HL-60 (cell line): ENCODE results near the gene PCDH18.

ENCODE experiments used
- DNase-seq, 2 experiments: peaks; one replicate each; pipeline ENCODE4 v3.0.0-alpha.2; 2010 to 2020; ENCODE audit warnings: low read depth in 1 of 2, low spot score in 1 of 2
- H3K27ac ChIP-seq: fragments of 250-450 bp; sonication (Bioruptor Pico); replicated peaks from 2 replicates; pipeline ENCODE4 v1.5.1; 2020; ENCODE audit warnings: mild to moderate bottlenecking, moderate library complexity
- H3K27me3 ChIP-seq: fragments of 250-450 bp; sonication (Bioruptor Pico); 2 replicates; pipeline ENCODE4 v1.5.1; 2021; ENCODE audit warnings: mild to moderate bottlenecking, moderate library complexity; ENCODE audit not compliant: insufficient read depth, poor library complexity, severe bottlenecking
- H3K4me3 ChIP-seq: replicated peaks from 2 replicates; pipeline ENCODE4 v1.5.1; 2011; ENCODE audit warnings: mild to moderate bottlenecking, control low read depth, low read length; ENCODE audit not compliant: insufficient read depth
- GABPA ChIP-seq: IDR thresholded peaks from 2 replicates; pipeline ENCODE4 v1.6.1; 2012; ENCODE audit warnings: low read depth
- POLR2AphosphoS5 ChIP-seq: IDR thresholded peaks from 2 replicates; pipeline ENCODE4 v1.6.1; 2012; ENCODE audit warnings: low read depth
- SPI1 ChIP-seq: IDR thresholded peaks from 2 replicates; pipeline ENCODE4 v1.6.1; 2012; ENCODE audit warnings: low read depth, mild to moderate bottlenecking, borderline replicate concordance
- TF ChIP-seq, protein P1 (sequence below): IDR thresholded peaks from 2 replicates; pipeline ENCODE4 v1.6.1; 2012; ENCODE audit warnings: low read depth; ENCODE audit not compliant: insufficient replicate concordance
- TF ChIP-seq, protein P2 (sequence below): IDR thresholded peaks from one replicate; pipeline ENCODE4 v1.5.1; 2011; ENCODE audit warnings: low read length, control low read depth, inconsistent platforms; ENCODE audit not compliant: insufficient read depth

PCDH18 gene

DNA sequence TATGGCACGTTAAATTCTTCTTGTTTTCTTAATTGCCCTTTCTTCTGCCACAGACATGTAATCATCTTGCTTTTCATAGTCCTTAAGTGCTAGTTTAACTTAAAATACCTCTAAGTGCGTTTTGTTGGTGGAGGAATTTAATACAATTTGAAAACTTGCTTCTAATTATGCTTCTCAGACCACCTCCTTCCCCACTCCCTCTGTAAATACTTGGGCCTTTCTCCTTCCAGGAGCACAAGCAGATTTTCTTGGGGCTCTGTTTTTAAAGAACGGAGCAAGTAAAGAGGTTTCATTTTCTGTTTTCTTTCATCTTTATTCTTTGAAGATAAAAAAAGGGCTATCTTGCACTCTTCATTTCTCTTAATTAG, 559 bp upstream of the PCDH18 start:
- TF ChIP-seq GABPA (no peak), SPI1 (no peak), POLR2AphosphoS5 (no peak)
- TF ChIP-seq, protein P1, sequence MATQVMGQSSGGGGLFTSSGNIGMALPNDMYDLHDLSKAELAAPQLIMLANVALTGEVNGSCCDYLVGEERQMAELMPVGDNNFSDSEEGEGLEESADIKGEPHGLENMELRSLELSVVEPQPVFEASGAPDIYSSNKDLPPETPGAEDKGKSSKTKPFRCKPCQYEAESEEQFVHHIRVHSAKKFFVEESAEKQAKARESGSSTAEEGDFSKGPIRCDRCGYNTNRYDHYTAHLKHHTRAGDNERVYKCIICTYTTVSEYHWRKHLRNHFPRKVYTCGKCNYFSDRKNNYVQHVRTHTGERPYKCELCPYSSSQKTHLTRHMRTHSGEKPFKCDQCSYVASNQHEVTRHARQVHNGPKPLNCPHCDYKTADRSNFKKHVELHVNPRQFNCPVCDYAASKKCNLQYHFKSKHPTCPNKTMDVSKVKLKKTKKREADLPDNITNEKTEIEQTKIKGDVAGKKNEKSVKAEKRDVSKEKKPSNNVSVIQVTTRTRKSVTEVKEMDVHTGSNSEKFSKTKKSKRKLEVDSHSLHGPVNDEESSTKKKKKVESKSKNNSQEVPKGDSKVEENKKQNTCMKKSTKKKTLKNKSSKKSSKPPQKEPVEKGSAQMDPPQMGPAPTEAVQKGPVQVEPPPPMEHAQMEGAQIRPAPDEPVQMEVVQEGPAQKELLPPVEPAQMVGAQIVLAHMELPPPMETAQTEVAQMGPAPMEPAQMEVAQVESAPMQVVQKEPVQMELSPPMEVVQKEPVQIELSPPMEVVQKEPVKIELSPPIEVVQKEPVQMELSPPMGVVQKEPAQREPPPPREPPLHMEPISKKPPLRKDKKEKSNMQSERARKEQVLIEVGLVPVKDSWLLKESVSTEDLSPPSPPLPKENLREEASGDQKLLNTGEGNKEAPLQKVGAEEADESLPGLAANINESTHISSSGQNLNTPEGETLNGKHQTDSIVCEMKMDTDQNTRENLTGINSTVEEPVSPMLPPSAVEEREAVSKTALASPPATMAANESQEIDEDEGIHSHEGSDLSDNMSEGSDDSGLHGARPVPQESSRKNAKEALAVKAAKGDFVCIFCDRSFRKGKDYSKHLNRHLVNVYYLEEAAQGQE = no peak
- TF ChIP-seq, protein P2, sequence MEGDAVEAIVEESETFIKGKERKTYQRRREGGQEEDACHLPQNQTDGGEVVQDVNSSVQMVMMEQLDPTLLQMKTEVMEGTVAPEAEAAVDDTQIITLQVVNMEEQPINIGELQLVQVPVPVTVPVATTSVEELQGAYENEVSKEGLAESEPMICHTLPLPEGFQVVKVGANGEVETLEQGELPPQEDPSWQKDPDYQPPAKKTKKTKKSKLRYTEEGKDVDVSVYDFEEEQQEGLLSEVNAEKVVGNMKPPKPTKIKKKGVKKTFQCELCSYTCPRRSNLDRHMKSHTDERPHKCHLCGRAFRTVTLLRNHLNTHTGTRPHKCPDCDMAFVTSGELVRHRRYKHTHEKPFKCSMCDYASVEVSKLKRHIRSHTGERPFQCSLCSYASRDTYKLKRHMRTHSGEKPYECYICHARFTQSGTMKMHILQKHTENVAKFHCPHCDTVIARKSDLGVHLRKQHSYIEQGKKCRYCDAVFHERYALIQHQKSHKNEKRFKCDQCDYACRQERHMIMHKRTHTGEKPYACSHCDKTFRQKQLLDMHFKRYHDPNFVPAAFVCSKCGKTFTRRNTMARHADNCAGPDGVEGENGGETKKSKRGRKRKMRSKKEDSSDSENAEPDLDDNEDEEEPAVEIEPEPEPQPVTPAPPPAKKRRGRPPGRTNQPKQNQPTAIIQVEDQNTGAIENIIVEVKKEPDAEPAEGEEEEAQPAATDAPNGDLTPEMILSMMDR = no peak
- Histone ChIP-seq H3K4me3 (no peak overlapping the region), H3K27ac (no peak overlapping the region), H3K27me3 (peaks cover 7% of the 10 kb centered on the region)
- no peak for DNase-seq

DNA sequence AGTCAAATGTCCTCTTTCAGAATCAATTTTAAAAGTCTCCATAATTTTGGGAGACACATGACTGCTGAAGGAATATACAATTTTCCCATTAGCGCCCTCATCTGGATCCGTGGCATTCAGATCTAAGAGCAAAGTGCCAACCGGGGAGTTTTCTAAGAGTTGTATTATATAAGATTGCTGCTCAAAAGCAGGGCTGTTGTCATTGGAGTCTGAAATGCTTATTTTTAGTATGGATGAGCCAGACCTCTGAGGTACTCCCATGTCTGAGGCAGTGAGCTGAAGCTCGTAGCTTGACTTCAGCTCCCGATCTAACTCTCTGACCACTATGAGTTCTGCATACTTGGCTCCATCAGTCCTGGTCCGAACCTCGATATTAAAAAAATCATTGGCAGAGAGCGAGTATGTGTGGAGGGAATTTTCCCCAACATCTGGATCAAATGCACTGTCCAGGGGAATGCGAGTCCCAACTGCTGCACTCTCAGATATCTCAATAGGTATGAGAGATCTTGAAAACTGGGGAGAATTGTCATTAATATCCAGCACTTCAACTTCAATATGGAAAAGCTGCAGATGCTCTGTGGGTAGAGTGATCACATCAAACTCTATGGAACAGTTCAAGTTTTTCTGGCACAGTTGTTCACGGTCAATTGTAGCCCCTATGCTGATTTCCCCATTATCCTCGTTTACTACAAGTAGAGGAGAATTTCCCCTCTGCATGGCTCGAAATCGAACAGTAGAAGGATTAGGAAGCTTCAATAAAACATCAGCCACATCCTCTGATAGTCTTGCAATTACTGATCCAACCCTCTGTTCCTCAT, 917 bp downstream of the PCDH18 start:
- TF ChIP-seq POLR2AphosphoS5 (no peak), GABPA (no peak), SPI1 (no peak)
- TF ChIP-seq, protein P1 = no peak
- TF ChIP-seq, protein P2 = no peak
- Histone ChIP-seq H3K27ac (no peak overlapping the region), H3K27me3 (peaks cover 7% of the 10 kb centered on the region), H3K4me3 (no peak overlapping the region)
- no peak for DNase-seq

DNA sequence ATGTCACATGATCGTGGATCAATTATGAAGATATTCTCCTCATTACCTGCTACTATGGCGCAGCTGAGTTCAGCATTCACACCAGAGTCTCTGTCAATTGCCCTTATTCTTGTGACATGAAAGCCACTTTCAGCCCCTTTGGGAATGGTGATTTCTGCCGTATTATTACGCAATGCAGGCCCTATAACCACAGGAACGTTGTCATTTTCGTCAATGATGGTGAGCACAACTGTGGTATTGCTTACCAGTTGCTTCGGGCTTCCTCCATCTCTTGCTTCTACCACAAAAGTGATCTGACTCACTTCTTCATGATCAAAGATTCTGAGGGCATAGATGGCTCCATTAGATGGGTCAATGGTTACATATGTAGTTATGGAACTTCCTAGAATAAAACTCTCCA, 2.1 kb downstream of the PCDH18 start:
- peaks cover 7% of the 10 kb centered on the region for H3K27me3 ChIP-seq
- TF ChIP-seq SPI1 (no peak), POLR2AphosphoS5 (no peak), GABPA (no peak)
- TF ChIP-seq, protein P2 = no peak
- TF ChIP-seq, protein P1 = no peak
- H3K4me3 ChIP-seq = no peak overlapping the region
- no peak for DNase-seq
- no peak overlapping the region for H3K27ac ChIP-seq
